ENCODE measurements around the gene TSPAN16. TPM values are rescaled to one million over a fixed set of nuclear protein-coding genes. Genes with fewer than 3 reads are reported as not detected.

Gene TSPAN16
- total RNA-seq, 1 donor from 2014 or later = not detected

Other genes starting within 250 kb of the TSPAN16 start
- gene LDLR, start 206.7 kb upstream of the TSPAN16 start, total RNA-seq = 109 TPM in 2 replicates
- gene SPC24, start 140.4 kb upstream of the TSPAN16 start, total RNA-seq = 69.9 and 71.4 TPM in 2 replicates
- 2.8 and 4.0 TPM in 2 replicates for gene KANK2, start 98.6 kb upstream of the TSPAN16 start, total RNA-seq
- gene ANGPTL8, start 56.5 kb upstream of the TSPAN16 start, total RNA-seq = not detected in 2 replicates
- 0.16 and 0.20 TPM in 2 replicates for gene DOCK6, start 33.6 kb upstream of the TSPAN16 start, total RNA-seq
- gene RAB3D, start 43.5 kb downstream of the TSPAN16 start, total RNA-seq = 7.2 and 7.4 TPM in 2 replicates
- 26.3 and 28.4 TPM in 2 replicates for gene TMEM205, start 50.1 kb downstream of the TSPAN16 start, total RNA-seq
- gene CCDC159, start 50.4 kb downstream of the TSPAN16 start, total RNA-seq = 14.1 and 15.6 TPM in 2 replicates
- 1.8 and 1.9 TPM in 2 replicates for gene PLPPR2, start 59.3 kb downstream of the TSPAN16 start, total RNA-seq
- 2.6 and 3.6 TPM in 2 replicates for gene SWSAP1, start 78.5 kb downstream of the TSPAN16 start, total RNA-seq
- 4.4 TPM in 2 replicates for gene EPOR, start 88.2 kb downstream of the TSPAN16 start, total RNA-seq
- not detected in 2 replicates for gene RGL3, start 123.2 kb downstream of the TSPAN16 start, total RNA-seq
- 0.09 TPM in 1 of 2 replicates, not detected in the other for gene ODAD3, start 139.0 kb downstream of the TSPAN16 start, total RNA-seq
- gene PRKCSH, start 139.5 kb downstream of the TSPAN16 start, total RNA-seq = 309 and 327 TPM in 2 replicates
- 0.32 TPM in 1 of 2 replicates, not detected in the other for gene ELAVL3, start 184.9 kb downstream of the TSPAN16 start, total RNA-seq
- gene ZNF653, start 209.7 kb downstream of the TSPAN16 start, total RNA-seq = 17.4 and 19.6 TPM in 2 replicates
- 28.6 and 28.8 TPM in 2 replicates for gene ECSIT, start 233.0 kb downstream of the TSPAN16 start, total RNA-seq
- not detected in 2 replicates for gene CNN1, start 242.7 kb downstream of the TSPAN16 start, total RNA-seq